NCI-H510A treated with DMSO at 0.1 percent for 48 hours (cell line): Measurements from ENCODE around the gene KCNE3.

Experiments
- DNase-seq: peaks from one replicate; lab custom pipeline; 2025; lab: John Stamatoyannopoulos, UW

Gene KCNE3

GRCh38 chr11:74471668-74472429 lies 4.5 kb upstream of the KCNE3 start:
- no peak for DNase-seq

- DNase-seq = no peak
These were observed 3.7 kb upstream of the KCNE3 start for GRCh38 chr11:74471037-74471436.

GRCh38 chr11:74470526-74470925 lies 3.2 kb upstream of the KCNE3 start:
- no peak for DNase-seq

- no peak for DNase-seq
These were observed 1.6 kb upstream of the KCNE3 start for GRCh38 chr11:74468936-74469335.

- no peak for DNase-seq
These were observed 1.2 kb upstream of the KCNE3 start for GRCh38 chr11:74468521-74468920.

- no peak for DNase-seq
These were observed 709 bp upstream of the KCNE3 start for GRCh38 chr11:74468058-74468457.

GRCh38 chr11:74465291-74465708 lies 2.0 kb downstream of the KCNE3 start:
- no peak for DNase-seq

GRCh38 chr11:74464746-74465145 lies 2.6 kb downstream of the KCNE3 start:
- DNase-seq = no peak

- no peak for DNase-seq
These were observed 4.1 kb downstream of the KCNE3 start for GRCh38 chr11:74463216-74463615.

- DNase-seq = no peak
These were observed 4.7 kb downstream of the KCNE3 start for GRCh38 chr11:74462631-74463030.

- no peak for DNase-seq
These were observed 5.3 kb downstream of the KCNE3 start for GRCh38 chr11:74462009-74462408.

GRCh38 chr11:74460481-74461154 lies 6.7 kb downstream of the KCNE3 start:
- DNase-seq = no peak

- DNase-seq = no peak
These were observed 7.3 kb downstream of the KCNE3 start for GRCh38 chr11:74460065-74460464.

GRCh38 chr11:74459584-74459983 lies 7.8 kb downstream of the KCNE3 start:
- no peak for DNase-seq

- no peak for DNase-seq
These were observed 10.0 kb downstream of the KCNE3 start for GRCh38 chr11:74457356-74457755.

GRCh38 chr11:74453373-74453975 lies 13.9 kb downstream of the KCNE3 start:
- peak; percentile 56 for DNase-seq

- DNase-seq = no peak
These were observed 15.0 kb downstream of the KCNE3 start for GRCh38 chr11:74452366-74452765.

- DNase-seq = no peak
These were observed 17.0 kb downstream of the KCNE3 start for GRCh38 chr11:74450318-74450717.

GRCh38 chr11:74449369-74449931 lies 17.9 kb downstream of the KCNE3 start:
- DNase-seq = peak; percentile 83

GRCh38 chr11:74447720-74448119 lies 19.6 kb downstream of the KCNE3 start:
- DNase-seq = no peak

GRCh38 chr11:74446532-74446938 lies 20.8 kb downstream of the KCNE3 start:
- DNase-seq = no peak

GRCh38 chr11:74444173-74444826 lies 23.0 kb downstream of the KCNE3 start:
- no peak for DNase-seq
